Ishikawa (cell line): ENCODE data around the gene C16orf86.

Experiments used
- EGR1 ChIP-seq: IDR thresholded peaks from 2 replicates; pipeline ENCODE4 v1.6.1; 2012
- MAX ChIP-seq: IDR thresholded peaks from 2 replicates; pipeline ENCODE4 v1.6.1; 2012
- TEAD4 ChIP-seq: IDR thresholded peaks from 2 replicates; pipeline ENCODE4 v1.6.1; 2012
- YY1 ChIP-seq: IDR thresholded peaks from 2 replicates; pipeline ENCODE4 v1.6.1; 2012; ENCODE audit warnings: low read depth

- no peak for TF ChIP-seq EGR1
- TF ChIP-seq MAX = no peak
- TF ChIP-seq YY1 = no peak
- no peak for TF ChIP-seq TEAD4
These were observed 9.4 kb downstream of the C16orf86 start for GRCh38 chr16:67675999-67676398.
